HG03108 (cell line): ENCODE measurements around the gene NCKAP5L.
A peak's percentile ranks its signal among the peaks of the same experiment; 100 is the strongest.

Source experiments
- ATAC-seq: cut with Tn5 transposase; IDR thresholded peaks from one replicate; pipeline ENCODE4 v1.9.1; 2021; ENCODE audit warnings: moderate library complexity; ENCODE audit not compliant: unreplicated experiment

Gene NCKAP5L

GRCh38 chr12:49741882-49742620 lies 86.2 kb downstream of the NCKAP5L start:
- ATAC-seq: peak; percentile 58
